Measurements from ENCODE around the gene VNN1.

The VNN1 gene

GRCh38 chr6:132734694-132735236, 20.9 kb upstream of the VNN1 start:
- DNase-seq (ENCODE audit: insufficient read length, low spot score): no peak
- no peak for FAIRE-seq

GRCh38 chr6:132733814-132734213, 20.0 kb upstream of the VNN1 start:
- DNase-seq (ENCODE audit: insufficient read length, low spot score) (no peak), FAIRE-seq (no peak)
- TF ChIP-seq CTCF (IDR thresholded peaks at IDR 0.05; ENCODE audit: insufficient read depth, missing control alignments): no peak

More at GRCh38 chr6:132734694-132735236, 20.9 kb upstream of the VNN1 start:
- TF ChIP-seq CTCF (IDR thresholded peaks at IDR 0.05; ENCODE audit: insufficient read depth, missing control alignments): no peak

GRCh38 chr6:132733283-132733682, 19.4 kb upstream of the VNN1 start:
- no peak for DNase-seq (ENCODE audit: insufficient read length, low spot score)
- no peak for FAIRE-seq
- TF ChIP-seq CTCF (IDR thresholded peaks at IDR 0.05; ENCODE audit: insufficient read depth, missing control alignments): no peak

- DNase-seq (ENCODE audit: insufficient read length, low spot score) (no peak), FAIRE-seq (no peak)
- TF ChIP-seq CTCF (IDR thresholded peaks at IDR 0.05; ENCODE audit: insufficient read depth, missing control alignments): no peak
Measured at GRCh38 chr6:132731086-132731485, 17.2 kb upstream of the VNN1 start.

GRCh38 chr6:132730560-132730959, 16.7 kb upstream of the VNN1 start:
- FAIRE-seq (no peak), DNase-seq (ENCODE audit: insufficient read length, low spot score) (no peak)
- TF ChIP-seq CTCF (IDR thresholded peaks at IDR 0.05; ENCODE audit: insufficient read depth, missing control alignments): no peak

GRCh38 chr6:132728616-132729015, 14.8 kb upstream of the VNN1 start:
- FAIRE-seq: no peak
- DNase-seq (ENCODE audit: insufficient read length, low spot score): no peak
- TF ChIP-seq CTCF (IDR thresholded peaks at IDR 0.05; ENCODE audit: insufficient read depth, missing control alignments): no peak

- FAIRE-seq (no peak), DNase-seq (ENCODE audit: insufficient read length, low spot score) (no peak)
Measured at GRCh38 chr6:132726608-132726975, 12.7 kb upstream of the VNN1 start.

More at GRCh38 chr6:132726608-132726975, 12.7 kb upstream of the VNN1 start:
- TF ChIP-seq CTCF (IDR thresholded peaks at IDR 0.05; ENCODE audit: insufficient read depth, missing control alignments): no peak
